Natural killer cell (primary cell): ENCODE data around the gene TMEM253. TPM values are rescaled to one million over a fixed set of nuclear protein-coding genes. Genes with fewer than 3 reads are reported as not detected.

Experiments used
- ATAC-seq, 3 donors: fragments of 150-1000 bp in 2 of 3; fragments of 200-7000 bp in 1 of 3; cut with Tn5 transposase; 1 replicate in 1 of 3; 2 replicates in 2 of 3; pipeline ENCODE4 v1.10.0; 2021; ENCODE audit warnings: mild to moderate bottlenecking in 2 of 3, moderate library complexity in 2 of 3
- DNase-seq, 2 donors: peaks; one replicate each; pipeline versions ENCODE4 v3.0.0 to v3.0.0-alpha.2; 2013 to 2021; ENCODE audit warnings: mixed read lengths in 1 of 2
- H3K27ac ChIP-seq: one replicate; pipeline ENCODE4 v1.5.1; 2013; ENCODE audit warnings: mild to moderate bottlenecking, low read length
- H3K27me3 ChIP-seq: one replicate; pipeline ENCODE4 v1.6.1; 2013; ENCODE audit warnings: low read length; ENCODE audit not compliant: control insufficient read depth, insufficient read depth
- H3K36me3 ChIP-seq: one replicate; pipeline ENCODE4 v1.6.1; 2013; ENCODE audit warnings: low read length; ENCODE audit not compliant: control insufficient read depth, insufficient read depth
- H3K4me1 ChIP-seq: one replicate; pipeline ENCODE4 v1.6.1; 2013; ENCODE audit warnings: low read length; ENCODE audit not compliant: control insufficient read depth, insufficient read depth
- H3K4me3 ChIP-seq: one replicate; pipeline ENCODE4 v1.5.1; 2013; ENCODE audit warnings: low read length
- H3K9me3 ChIP-seq: one replicate; pipeline ENCODE4 v1.6.1; 2013; ENCODE audit warnings: low read length; ENCODE audit not compliant: control insufficient read depth, insufficient read depth
- H3K27ac Mint-ChIP-seq, 2 donors: one replicate each; pipeline ENCODE4 v1.8.0; 2022; ENCODE audit warnings: mild to moderate bottlenecking in 2 of 2, mixed read lengths in 2 of 2, moderate library complexity in 1 of 2
- H3K27me3 Mint-ChIP-seq, 2 donors: one replicate each; pipeline ENCODE4 v1.8.0; 2022; ENCODE audit warnings: low read depth in 2 of 2, mixed read lengths in 2 of 2
- H3K36me3 Mint-ChIP-seq: one replicate; pipeline ENCODE4 v1.8.0; 2022; ENCODE audit warnings: mixed read lengths
- H3K4me1 Mint-ChIP-seq, 2 donors: one replicate each; pipeline ENCODE4 v1.8.0; 2022; ENCODE audit warnings: mixed read lengths in 2 of 2
- H3K4me3 Mint-ChIP-seq: one replicate; pipeline ENCODE4 v1.8.0; 2022; ENCODE audit warnings: mild to moderate bottlenecking, moderate library complexity, mixed read lengths
- H3K9me3 Mint-ChIP-seq, 2 donors: one replicate each; pipeline ENCODE4 v1.8.0; 2022; ENCODE audit warnings: mixed read lengths in 2 of 2
- WGBS: methylation state at CpG from one replicate; pipeline ENCODE4 v1.1.7; 2013; ENCODE audit warnings: missing lambda C conversion rate; ENCODE audit not compliant: insufficient coverage; 5-methylcytosine and 5-hydroxymethylcytosine counted together
- intact Hi-C: fragments of 100-400 bp; cut with micrococcal nuclease; formaldehyde crosslinking; loops from one replicate; pipeline ENCODE4 v1.14.2; 2022
- total RNA-seq, 4 donors: library from RNA; stranded (reverse); fragments of 120-200 nt in 1 of 4; gene quantifications; one replicate each; pipeline versions ENCODE4 v1.2.3 to v1.2.4, GENCODE V29; 2013 to 2022
- TF ChIP-seq, protein P1 (sequence below): fragments of 200-600 bp; IDR thresholded peaks from one replicate; pipeline ENCODE4 v1.8.0; 2022; ENCODE audit warnings: antibody characterized with exemption

TMEM253 gene
- under 1 TPM in 1 of 3 donors, not detected in 2; 0.40 TPM for total RNA-seq
- not detected for total RNA-seq (2013)

DNA sequence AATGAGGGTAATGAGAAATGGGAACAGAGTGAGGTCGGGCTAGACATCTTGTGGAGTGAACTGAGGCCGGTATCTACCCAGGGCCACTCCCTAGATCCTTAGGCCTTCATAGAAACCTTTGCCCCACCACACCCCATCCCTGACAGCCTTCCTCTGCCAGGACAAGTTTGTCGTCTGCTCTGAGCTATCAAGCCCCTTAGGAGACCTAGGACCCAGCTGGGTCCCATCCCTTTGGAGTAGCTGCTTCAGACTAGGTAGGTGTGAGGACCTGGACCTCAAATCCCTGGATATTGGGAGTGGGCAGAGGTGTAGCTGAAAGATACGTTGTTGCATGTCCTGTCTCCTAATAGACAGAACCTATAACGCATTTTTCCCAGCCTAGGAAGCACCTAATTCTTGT, at the start of gene TMEM253:
Gene TMEM253, plus strand, starts transcription at position 136 of the 400 bp plus-strand sequence. CDS start 278 bp downstream, outside the sequence.
- Histone ChIP-seq H3K9me3 (no peaks in the 10 kb centered on the region), H3K36me3 (no peaks in the 10 kb centered on the region), H3K27me3 (no peaks in the 10 kb centered on the region), H3K27ac (no peak within 1 kb of the TSS), H3K4me1 (peaks cover 33% of the 10 kb centered on the region), H3K4me3 (no peak within 1 kb of the TSS)
- 92% methylated on average over 5 of the region's 5 CpGs for WGBS
- intact Hi-C loops: loop anchor here (5.0 kb wide), 1 partner anchor 639 kb away; the partner anchor contains the start of gene PIP4P1
- ATAC-seq (no peak), DNase-seq (no peak)
- peaks cover 29 to 34% of the 10 kb centered on the region in 2 donors for H3K4me1 Mint-ChIP-seq
- peak within 1 kb of the TSS in 1 of 2 donors; percentile 91 for H3K27ac Mint-ChIP-seq
- peaks cover 0 to 4% of the 10 kb centered on the region in 2 donors for H3K27me3 Mint-ChIP-seq
- no peaks in the 10 kb centered on the region for H3K9me3 Mint-ChIP-seq
- TF ChIP-seq, protein P1, sequence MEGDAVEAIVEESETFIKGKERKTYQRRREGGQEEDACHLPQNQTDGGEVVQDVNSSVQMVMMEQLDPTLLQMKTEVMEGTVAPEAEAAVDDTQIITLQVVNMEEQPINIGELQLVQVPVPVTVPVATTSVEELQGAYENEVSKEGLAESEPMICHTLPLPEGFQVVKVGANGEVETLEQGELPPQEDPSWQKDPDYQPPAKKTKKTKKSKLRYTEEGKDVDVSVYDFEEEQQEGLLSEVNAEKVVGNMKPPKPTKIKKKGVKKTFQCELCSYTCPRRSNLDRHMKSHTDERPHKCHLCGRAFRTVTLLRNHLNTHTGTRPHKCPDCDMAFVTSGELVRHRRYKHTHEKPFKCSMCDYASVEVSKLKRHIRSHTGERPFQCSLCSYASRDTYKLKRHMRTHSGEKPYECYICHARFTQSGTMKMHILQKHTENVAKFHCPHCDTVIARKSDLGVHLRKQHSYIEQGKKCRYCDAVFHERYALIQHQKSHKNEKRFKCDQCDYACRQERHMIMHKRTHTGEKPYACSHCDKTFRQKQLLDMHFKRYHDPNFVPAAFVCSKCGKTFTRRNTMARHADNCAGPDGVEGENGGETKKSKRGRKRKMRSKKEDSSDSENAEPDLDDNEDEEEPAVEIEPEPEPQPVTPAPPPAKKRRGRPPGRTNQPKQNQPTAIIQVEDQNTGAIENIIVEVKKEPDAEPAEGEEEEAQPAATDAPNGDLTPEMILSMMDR: no peak
- peak within 1 kb of the TSS; percentile 92 for H3K4me3 Mint-ChIP-seq
- H3K36me3 Mint-ChIP-seq: no peaks in the 10 kb centered on the region

DNA sequence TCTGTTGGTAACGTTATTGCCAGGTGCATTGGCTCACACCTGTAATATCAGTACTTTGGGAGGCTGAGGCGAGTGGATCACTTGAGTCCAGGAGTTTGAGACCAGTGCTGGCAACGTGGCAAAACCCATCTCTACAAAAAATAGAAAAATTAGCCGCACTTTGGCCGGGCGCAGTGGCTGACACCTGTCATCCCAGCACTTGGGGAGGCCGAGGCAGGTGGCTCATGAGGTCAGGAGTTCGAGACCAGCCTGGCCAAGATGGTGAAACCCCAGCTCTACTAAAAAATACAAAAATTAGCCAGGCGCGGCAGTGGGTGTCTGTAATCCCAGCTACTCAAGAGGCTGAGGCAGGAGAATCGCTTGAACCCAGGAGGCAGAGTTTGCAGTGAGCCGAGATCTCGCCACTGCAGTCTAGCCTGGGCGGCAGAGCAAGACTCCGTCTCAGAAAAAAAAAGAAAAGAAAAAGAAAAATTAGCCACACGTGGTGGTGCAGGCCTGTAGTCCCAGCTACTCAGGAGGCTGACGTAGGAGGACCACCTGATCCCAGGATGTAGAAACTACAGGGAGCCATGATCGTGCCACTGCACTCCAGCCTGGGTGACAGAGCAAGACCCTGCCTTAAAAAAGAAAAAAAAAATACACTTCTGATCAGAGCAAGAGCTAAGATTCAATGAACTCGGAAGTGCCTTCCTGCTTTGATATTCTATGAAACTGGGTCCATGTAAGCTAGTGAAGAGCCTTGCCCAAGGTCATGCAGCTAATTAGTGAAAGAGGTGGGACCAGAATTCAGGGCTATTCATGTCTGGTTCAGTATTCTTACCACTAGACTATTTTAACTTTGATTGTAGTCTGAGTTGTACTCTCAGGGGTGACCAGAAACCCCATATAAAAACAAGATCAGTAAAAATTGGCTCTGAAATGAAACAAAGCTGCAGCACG, 47.4 kb upstream of the TMEM253 start:
- H3K27ac ChIP-seq: no peak overlapping the region
- 93% methylated on average over 19 of the region's 20 CpGs for WGBS
- H3K36me3 Mint-ChIP-seq: no peaks in the 10 kb centered on the region

DNA sequence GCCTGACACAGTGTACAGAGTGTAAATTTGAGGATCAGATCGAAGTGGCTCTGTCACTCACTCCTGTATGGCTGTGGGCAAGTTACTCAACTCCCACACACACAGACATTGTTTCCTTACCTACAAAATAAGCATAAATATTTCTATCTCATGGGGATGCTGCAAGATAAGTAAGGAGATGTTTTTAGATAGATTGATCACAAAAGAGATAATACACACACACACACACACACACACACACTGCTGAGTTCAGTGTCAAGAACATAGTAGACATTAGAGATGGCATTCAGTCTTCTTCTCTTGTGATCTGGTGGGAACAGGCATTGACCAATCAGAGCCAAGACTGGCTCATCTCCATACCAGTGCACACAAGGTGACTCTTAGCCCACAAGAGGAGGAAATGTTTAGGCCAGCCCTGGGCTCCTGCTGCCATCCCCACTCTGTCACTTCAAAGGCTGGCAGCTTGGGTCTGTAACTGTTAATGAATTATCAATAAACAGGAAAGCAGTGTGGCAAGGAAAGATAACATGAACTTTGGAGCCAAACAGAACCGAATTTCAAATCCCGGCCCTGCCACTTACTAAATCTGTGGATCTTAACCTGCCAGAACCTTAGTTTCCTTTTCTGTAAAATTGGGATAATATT, 46.6 kb upstream of the TMEM253 start:
- TF ChIP-seq, protein P1: no peak
- intact Hi-C loops: no loop called here
- Histone ChIP-seq H3K27ac (no peak overlapping the region), H3K4me3 (no peak overlapping the region), H3K27me3 (no peaks in the 10 kb centered on the region), H3K4me1 (no peaks in the 10 kb centered on the region), H3K9me3 (no peaks in the 10 kb centered on the region), H3K36me3 (no peaks in the 10 kb centered on the region)
- no peaks in the 10 kb centered on the region for H3K9me3 Mint-ChIP-seq
- ATAC-seq (no peak), DNase-seq (no peak)
- no peak overlapping the region for H3K4me3 Mint-ChIP-seq
- H3K4me1 Mint-ChIP-seq: no peaks in the 10 kb centered on the region
- H3K36me3 Mint-ChIP-seq: no peaks in the 10 kb centered on the region
- H3K27ac Mint-ChIP-seq: no peak overlapping the region
- peaks cover 0 to 8% of the 10 kb centered on the region in 2 donors for H3K27me3 Mint-ChIP-seq
- 73% methylated on average over 3 of the region's 3 CpGs for WGBS

More for the DNA sequence above, 47.4 kb upstream of the TMEM253 start:
- no peak for ATAC-seq
- H3K4me3 Mint-ChIP-seq: no peak overlapping the region
- intact Hi-C loops: no loop called here
- no peaks in the 10 kb centered on the region for H3K4me1 Mint-ChIP-seq
- H3K27me3 ChIP-seq: no peaks in the 10 kb centered on the region
- TF ChIP-seq, protein P1: no peak
- H3K4me1 ChIP-seq: no peaks in the 10 kb centered on the region
- H3K4me3 ChIP-seq: no peak overlapping the region
- no peaks in the 10 kb centered on the region for H3K9me3 ChIP-seq
- no peak for DNase-seq
- no peak overlapping the region for H3K27ac Mint-ChIP-seq
- H3K36me3 ChIP-seq: no peaks in the 10 kb centered on the region
- no peaks in the 10 kb centered on the region for H3K9me3 Mint-ChIP-seq
- peaks cover 0 to 8% of the 10 kb centered on the region in 2 donors for H3K27me3 Mint-ChIP-seq
